Measurements from ENCODE around the gene PAK1. TPM values are rescaled to one million over a fixed set of nuclear protein-coding genes. Genes with fewer than 3 reads are reported as not detected.

Gene PAK1
- total and polyA plus RNA-seq, 2 of the 8 experiments (the other 6 are each of a cell fraction or from before 2014, with no cell fraction given) = 87.7 to 151 TPM

DNA sequence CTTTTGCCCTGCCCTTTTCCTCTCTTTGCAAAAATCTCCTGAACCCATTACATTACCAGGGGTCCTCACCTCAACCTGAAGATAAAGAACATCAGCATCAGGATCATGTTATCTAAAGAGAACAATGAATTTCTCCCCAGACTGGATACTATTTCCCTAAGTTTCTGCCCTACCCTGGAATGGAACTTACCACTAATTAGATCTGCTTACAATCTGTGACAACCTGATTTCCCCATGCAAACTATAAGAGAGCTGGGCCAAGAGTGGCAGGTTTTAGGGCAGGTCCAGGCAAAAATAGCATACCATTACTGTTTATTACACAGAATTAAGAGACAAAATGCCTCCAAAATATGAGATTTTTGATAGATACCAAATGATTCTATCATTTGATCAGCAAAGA lies 114.4 kb downstream of the PAK1 start:
- Histone ChIP-seq H3K4me2 (ENCODE audit: insufficient read depth in 1 of 2, low read depth in 2 of 2, low read length in 2 of 2) (no peak overlapping the region), H3K36me3 (ENCODE audit: control insufficient read depth in 2 of 4, insufficient read depth in 4 of 4, low read length in 3 of 4) (peaks cover 0 to 56% (median 27%) of the 10 kb centered on the region in 4 experiments; a peak in 5 of 8 replicates), H4K5ac (ENCODE audit: insufficient read length, low read depth, low read length) (no peak overlapping the region), H4K91ac (replicated peaks; ENCODE audit: insufficient read length, low read length) (no peak overlapping the region), H3K79me2 (ENCODE audit: control insufficient read depth in 1 of 2, insufficient read depth in 2 of 2, low read length in 2 of 2) (no peaks in the 10 kb centered on the region), H3K9ac (replicated peaks in 1 of 4; ENCODE audit: extremely low read depth in 1 of 4, low read depth in 3 of 4, low read length in 3 of 4) (no peak overlapping the region), H3K23ac (ENCODE audit: insufficient read length) (no peak overlapping the region), H4K8ac (ENCODE audit: extremely low read depth, insufficient read depth, low read length) (no peak overlapping the region), H3K14ac (ENCODE audit: insufficient read length) (no peak overlapping the region), H3K4me3 (ENCODE audit: extremely low read depth in 1 of 4, insufficient read depth in 2 of 4, low read depth in 3 of 4, low read length in 4 of 4) (no peak overlapping the region), H3K18ac (ENCODE audit: extremely low read depth, low read length) (no peak overlapping the region), H2AFZ (ENCODE audit: low read length) (no peak overlapping the region), H3K23me2 (ENCODE audit: low read depth, low read length) (no peaks in the 10 kb centered on the region), H3K9me3 (ENCODE audit: insufficient read depth in 2 of 2, low read depth in 1 of 2, low read length in 1 of 2) (peaks cover 4 to 11% of the 10 kb centered on the region in 2 experiments; a peak in 2 of 4 replicates), H3K79me1 (ENCODE audit: low read depth, low read length) (no peaks in the 10 kb centered on the region; the same call in 1 of the 2 replicates), H2BK15ac (ENCODE audit: low read length) (no peak overlapping the region), H3K27ac (ENCODE audit: low read depth, low read length) (no peak overlapping the region), H2BK120ac (replicated peaks; ENCODE audit: low read depth, low read length) (no peak overlapping the region), H2BK20ac (ENCODE audit: low read length) (no peak overlapping the region), H4K20me1 (replicated peaks in 1 of 2; ENCODE audit: control insufficient read depth in 1 of 2, insufficient read depth in 2 of 2, low read length in 2 of 2) (peaks cover 0 to 2% of the 10 kb centered on the region in 2 experiments), H3K27me3 (replicated peaks in 1 of 4; ENCODE audit: control insufficient read depth in 3 of 4, extremely low read depth in 1 of 4, insufficient read depth in 3 of 4, low read length in 3 of 4) (no peaks in the 10 kb centered on the region), H3K56ac (replicated peaks; ENCODE audit: insufficient read length, low read depth, low read length) (no peak overlapping the region), H3K4ac (replicated peaks; ENCODE audit: insufficient read length, low read depth, low read length) (no peak overlapping the region), H2AK5ac (ENCODE audit: low read depth, low read length) (no peak overlapping the region), H3K4me1 (replicated peaks in 1 of 4; ENCODE audit: control insufficient read depth in 3 of 4, insufficient read depth in 4 of 4, low read length in 3 of 4) (no peaks in the 10 kb centered on the region), H2BK5ac (ENCODE audit: low read depth, low read length) (no peak overlapping the region), H2BK12ac (ENCODE audit: low read depth, low read length) (no peak overlapping the region)
- FAIRE-seq = no peak
- no peak for DNase-seq (ENCODE audit: low read depth in 1 of 2, low spot score in 2 of 2)
- ChIA-PET POLR2A (ENCODE audit: partially characterized antibody) (interaction anchor here (1.0 kb wide), 1 partner anchor 9 kb away, joined by 3 read pairs; no protein-coding TSS in a partner anchor), CTCF (ENCODE audit: partially characterized antibody) (no interaction called here)
- TF ChIP-seq CBX5 (IDR thresholded peaks at IDR 0.05; ENCODE audit: low read depth, low read length) = no peak
- no peak for TF ChIP-seq GTF2F1 (IDR thresholded peaks at IDR 0.05; ENCODE audit: borderline replicate concordance, low read depth, low read length)
- TF ChIP-seq POLR2A (IDR thresholded peaks at IDR 0.05; ENCODE audit: control extremely low read depth in 1 of 2, low read depth in 2 of 2, low read length in 2 of 2) = no peak
- TF ChIP-seq POU5F1 (IDR thresholded peaks at IDR 0.05; ENCODE audit: low read depth, low read length) = no peak
- TF ChIP-seq CHD1 (IDR thresholded peaks at IDR 0.05; ENCODE audit: low read depth, low read length) = no peak
- TF ChIP-seq EP300 (IDR thresholded peaks at IDR 0.05; ENCODE audit: borderline replicate concordance in 1 of 2, low read depth in 2 of 2, low read length in 2 of 2) = no peak
- no peak for TF ChIP-seq HDAC6 (IDR thresholded peaks at IDR 0.05; ENCODE audit: low read depth, low read length)
- no peak for TF ChIP-seq GABPA (IDR thresholded peaks at IDR 0.05; ENCODE audit: borderline replicate concordance, insufficient read depth, low read length)
- no peak for TF ChIP-seq TBP (IDR thresholded peaks at IDR 0.05; ENCODE audit: low read depth, low read length)
- TF ChIP-seq, protein P1, sequence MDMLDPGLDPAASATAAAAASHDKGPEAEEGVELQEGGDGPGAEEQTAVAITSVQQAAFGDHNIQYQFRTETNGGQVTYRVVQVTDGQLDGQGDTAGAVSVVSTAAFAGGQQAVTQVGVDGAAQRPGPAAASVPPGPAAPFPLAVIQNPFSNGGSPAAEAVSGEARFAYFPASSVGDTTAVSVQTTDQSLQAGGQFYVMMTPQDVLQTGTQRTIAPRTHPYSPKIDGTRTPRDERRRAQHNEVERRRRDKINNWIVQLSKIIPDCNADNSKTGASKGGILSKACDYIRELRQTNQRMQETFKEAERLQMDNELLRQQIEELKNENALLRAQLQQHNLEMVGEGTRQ (IDR thresholded peaks at IDR 0.05; ENCODE audit: low read length) = no peak
- no peak for TF ChIP-seq SIRT6 (IDR thresholded peaks at IDR 0.05; ENCODE audit: low read length)
- no peak for TF ChIP-seq SRF (IDR thresholded peaks at IDR 0.05; ENCODE audit: low read depth, low read length)
- TF ChIP-seq ZNF274 (IDR thresholded peaks at IDR 0.05; ENCODE audit: borderline replicate concordance, extremely low read depth, low read length) = no peak
- TF ChIP-seq RNF2 (IDR thresholded peaks at IDR 0.05; ENCODE audit: borderline replicate concordance, low read depth, low read length, missing control alignments, poor library complexity, severe bottlenecking) = no peak
- TF ChIP-seq CBX8 (IDR thresholded peaks at IDR 0.05; ENCODE audit: borderline replicate concordance, low read depth, low read length) = no peak
